Measurements from ENCODE around the gene NFIB.

GRCh38 chr9:14218253-14218652, 95.7 kb downstream of the NFIB start:
- no peak for TF ChIP-seq CTCF (IDR thresholded peaks at IDR 0.05; ENCODE audit: extremely low read depth in 1 of 2, insufficient read depth in 1 of 2, low read depth in 1 of 2, low read length in 2 of 2)
- TF ChIP-seq POLR2A (IDR thresholded peaks at IDR 0.05; ENCODE audit: low read depth, low read length) = no peak
- no peak for TF ChIP-seq POLR2AphosphoS5 (IDR thresholded peaks at IDR 0.05; ENCODE audit: insufficient read depth, low read depth, low read length)
- TF ChIP-seq MYC (IDR thresholded peaks at IDR 0.05; ENCODE audit: low read depth, low read length) = no peak
- TF ChIP-seq JUN (IDR thresholded peaks at IDR 0.05; ENCODE audit: borderline replicate concordance, insufficient read depth, insufficient read length, low read depth) = no peak
- TF ChIP-seq EZH2 (IDR thresholded peaks at IDR 0.05; ENCODE audit: borderline replicate concordance, low read depth, low read length, severe bottlenecking) = no peak

Data from endothelial cell of umbilical vein (primary cell).